Measurements from ENCODE around the gene PHKG2. TPM values are rescaled to one million over a fixed set of nuclear protein-coding genes. Genes with fewer than 3 reads are reported as not detected.

Gene PHKG2
- polyA plus RNA-seq, 12 donors: 9.1 to 21.2 (median 11.3) TPM; not detected in 2

GRCh38 chr16:30753596-30753995 is 5.4 kb downstream of the PHKG2 start:
- no peak for DNase-seq

DNA sequence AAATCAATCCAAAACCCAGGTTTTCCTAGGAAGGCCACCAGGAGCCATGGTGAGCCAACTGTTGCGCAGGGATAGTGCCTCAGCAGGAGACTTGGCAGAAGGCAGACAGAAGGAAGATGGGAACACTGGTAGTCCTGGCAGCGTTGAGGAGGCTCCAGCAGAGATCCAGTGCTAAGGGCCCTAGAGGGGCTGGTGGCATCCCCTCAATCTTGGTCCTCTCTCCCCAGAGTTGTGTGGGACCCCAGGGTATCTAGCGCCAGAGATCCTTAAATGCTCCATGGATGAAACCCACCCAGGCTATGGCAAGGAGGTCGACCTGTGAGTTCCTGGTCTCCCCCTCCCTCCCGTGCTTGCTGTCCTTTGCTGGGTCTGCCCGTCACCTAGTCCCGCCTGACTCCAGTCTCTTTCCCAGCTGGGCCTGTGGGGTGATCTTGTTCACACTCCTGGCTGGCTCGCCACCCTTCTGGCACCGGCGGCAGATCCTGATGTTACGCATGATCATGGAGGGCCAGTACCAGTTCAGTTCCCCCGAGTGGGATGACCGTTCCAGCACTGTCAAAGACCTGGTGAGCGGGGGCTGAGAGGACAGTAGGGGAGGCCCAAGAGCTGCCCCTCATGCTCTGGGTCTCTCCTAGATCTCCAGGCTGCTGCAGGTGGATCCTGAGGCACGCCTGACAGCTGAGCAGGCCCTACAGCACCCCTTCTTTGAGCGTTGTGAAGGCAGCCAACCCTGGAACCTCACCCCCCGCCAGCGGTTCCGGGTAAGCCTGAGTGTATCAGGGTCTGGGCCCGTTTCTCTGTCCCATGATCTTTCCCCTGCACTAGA is 7.9 kb downstream of the PHKG2 start:
- no peak for DNase-seq

- DNase-seq: no peak
Measured at GRCh38 chr16:30756781-30757100, 8.5 kb downstream of the PHKG2 start.

GRCh38 chr16:30757316-30757715 is 9.1 kb downstream of the PHKG2 start:
- DNase-seq: no peak

- DNase-seq: no peak
Measured at GRCh38 chr16:30758988-30759491, 10.8 kb downstream of the PHKG2 start.

DNA sequence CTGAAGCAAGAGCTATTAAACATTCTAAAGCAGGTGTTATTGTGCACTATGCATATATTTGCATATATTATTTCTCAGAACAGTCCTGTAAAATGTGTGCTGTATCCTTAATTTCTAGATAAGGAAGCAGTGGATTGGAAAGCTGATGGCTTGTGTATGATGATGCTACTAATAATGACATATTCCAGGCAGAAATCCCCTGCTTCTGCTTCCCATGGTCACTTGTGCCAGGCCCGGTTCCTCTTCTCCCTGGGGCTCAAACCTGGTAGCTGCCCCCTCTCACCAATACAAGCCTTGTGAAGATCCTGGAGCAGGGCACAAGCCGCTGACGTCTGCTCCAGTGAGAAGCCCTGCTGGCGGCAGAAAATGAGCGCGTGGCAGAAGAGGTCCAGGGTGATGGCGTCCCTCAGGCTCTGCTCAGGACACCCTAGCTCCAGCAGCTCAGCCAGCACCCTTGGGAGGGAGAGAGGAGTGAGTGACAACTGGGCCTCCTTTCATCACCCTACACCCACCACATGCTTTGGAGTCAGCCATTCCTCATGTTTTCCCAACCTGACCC is 11.9 kb downstream of the PHKG2 start:
- no peak for DNase-seq

DNA sequence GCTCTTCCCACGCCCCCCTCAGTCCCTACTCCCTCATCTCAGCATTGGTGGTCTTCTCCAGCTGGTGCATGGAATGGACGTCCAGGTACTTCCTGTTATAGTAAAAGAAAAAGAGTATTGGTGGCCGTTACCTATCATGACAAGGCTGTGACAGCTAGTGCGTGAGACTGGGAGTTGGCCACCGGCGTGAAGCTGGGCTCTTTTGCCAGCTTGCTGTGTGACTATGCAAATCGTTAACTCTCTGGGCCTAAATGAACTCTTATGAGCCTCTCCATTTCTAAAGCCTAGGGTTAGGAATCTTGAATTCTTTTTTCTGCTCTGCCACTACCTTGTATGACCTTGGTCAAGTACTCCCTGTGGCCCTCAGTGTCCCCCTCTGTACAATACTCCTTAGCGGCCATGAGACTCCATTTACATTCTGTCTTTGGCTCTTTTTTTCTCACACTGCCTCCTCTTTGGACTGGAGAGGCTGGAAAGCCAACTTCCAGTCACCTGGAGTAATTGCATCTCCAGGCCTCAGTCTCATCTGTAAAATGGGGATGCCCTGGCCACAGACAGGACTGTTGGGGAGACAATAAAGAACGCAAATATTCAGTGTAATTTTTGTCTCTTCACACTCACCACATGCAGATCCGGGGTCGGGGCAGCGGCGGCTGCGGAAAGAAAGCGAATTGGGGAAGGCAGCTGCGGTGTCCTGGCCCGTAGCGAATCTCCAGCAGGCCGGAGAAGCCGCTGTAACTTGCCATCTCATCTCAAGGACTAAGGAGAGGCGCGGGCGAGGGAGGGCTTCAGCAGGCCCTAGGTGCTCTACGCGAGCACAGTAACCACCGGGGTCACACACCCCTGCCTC is 12.6 kb downstream of the PHKG2 start:
- no peak for DNase-seq

DNA sequence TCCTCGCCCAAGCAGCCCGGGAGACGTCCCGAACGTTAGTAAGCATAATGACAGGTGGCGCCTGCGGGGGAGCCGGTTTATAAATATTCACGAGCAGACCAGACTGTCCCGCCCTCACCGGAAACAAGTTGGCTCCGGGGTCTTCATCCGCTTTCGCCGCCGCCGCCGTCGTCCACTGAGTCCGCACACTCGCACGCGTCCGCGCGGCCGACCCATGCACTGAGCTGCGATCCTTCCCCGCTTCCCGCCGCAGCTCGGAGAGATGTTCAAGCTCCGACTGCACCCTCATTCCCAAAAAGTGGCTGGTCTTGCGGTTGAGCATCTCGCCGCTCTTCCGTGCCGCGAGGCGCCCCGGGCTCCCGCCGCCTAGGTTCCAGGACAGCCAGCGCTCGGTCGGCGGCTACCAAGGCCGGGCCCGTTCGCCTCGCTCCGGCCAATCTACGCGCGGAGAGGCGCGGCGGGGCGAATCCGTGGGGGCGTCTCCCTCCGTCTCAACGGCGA is 13.3 kb downstream of the PHKG2 start:
- no peak for DNase-seq

- DNase-seq: peak; percentile 99
Measured at GRCh38 chr16:30761928-30762902, 14.0 kb downstream of the PHKG2 start, which contains the start of the genes CFAP119 and RNF40. CFAP119 (minus strand) TSS chr16:30762062; CDS start chr16:30761748, 314 bp downstream. RNF40 (plus strand) TSS chr16:30762322; CDS start chr16:30762546, 224 bp downstream.

GRCh38 chr16:30762991-30763725 is 14.9 kb downstream of the PHKG2 start:
- no peak for DNase-seq

- no peak for DNase-seq
Measured at GRCh38 chr16:30764086-30764485, 15.9 kb downstream of the PHKG2 start.

DNA sequence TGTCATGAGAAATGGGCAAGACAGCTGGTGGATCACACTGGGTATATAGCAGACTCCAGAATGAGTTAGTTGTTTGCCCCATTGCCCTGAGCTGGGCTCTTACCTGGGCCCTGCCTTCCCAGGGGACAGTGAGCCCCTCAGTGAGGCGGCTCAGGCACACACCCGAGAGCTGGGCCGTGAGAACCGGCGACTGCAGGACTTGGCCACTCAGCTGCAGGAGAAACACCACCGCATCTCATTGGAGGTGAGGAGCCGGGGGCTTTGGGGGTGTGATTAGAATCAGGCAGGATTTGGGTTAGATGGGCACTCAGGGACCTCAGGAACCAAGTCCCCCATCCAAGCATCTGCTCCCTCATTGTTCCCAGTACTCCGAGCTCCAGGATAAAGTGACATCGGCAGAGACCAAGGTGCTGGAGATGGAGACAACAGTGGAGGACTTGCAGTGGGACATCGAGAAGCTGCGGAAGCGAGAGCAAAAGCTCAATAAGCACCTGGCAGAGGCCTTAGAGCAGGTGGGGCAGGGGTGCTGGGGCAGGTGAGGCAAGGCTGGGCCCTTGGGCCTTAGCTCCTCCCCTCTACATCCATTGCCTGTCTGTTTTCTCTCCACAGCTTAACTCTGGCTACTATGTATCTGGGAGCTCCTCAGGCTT is 16.7 kb downstream of the PHKG2 start:
- no peak for DNase-seq

GRCh38 chr16:30766206-30766932 is 18.1 kb downstream of the PHKG2 start:
- no peak for DNase-seq

DNA sequence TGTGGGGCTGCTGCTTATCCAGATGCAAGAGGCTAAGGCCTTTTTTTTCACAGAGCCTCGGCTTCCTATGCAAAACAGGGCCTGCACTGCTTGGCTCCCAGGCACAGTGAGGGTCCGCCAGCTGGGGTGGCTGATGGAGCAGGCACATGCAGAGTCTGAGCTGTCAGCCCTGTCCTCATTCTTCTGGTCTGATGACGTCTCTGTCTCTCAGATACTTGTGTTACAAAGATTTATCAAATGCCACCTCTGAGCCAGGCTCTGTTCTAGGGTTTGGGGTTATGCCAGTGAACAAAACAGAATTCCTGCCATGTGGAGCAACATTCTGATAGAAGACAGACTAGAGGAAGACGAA is 18.7 kb downstream of the PHKG2 start:
- no peak for DNase-seq

DNA sequence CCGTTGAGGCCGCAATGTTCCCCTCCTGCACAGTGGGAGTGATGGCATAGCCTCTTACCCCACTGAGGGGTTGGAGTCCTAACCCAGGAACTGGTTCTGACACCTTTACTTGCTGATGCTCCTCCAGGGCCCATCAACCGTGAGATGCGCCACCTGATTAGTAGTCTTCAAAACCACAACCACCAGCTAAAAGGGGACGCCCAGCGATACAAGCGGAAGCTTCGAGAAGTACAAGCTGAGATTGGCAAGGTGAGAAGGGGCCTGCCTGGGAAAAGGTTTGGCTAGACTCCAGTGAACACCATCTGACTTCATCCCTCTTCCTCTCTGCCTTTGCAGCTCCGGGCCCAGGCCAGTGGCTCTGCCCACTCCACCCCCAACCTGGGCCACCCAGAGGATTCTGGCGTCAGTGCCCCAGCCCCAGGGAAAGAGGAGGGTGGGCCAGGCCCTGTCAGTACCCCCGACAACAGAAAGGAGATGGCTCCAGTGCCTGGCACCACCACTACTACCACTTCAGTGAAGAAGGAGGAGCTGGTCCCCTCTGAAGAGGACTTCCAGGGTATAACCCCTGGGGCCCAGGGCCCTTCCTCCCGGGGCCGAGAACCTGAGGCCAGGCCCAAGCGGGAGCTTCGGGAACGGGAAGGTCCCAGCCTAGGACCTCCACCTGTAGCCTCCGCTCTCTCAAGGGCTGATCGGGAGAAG is 19.7 kb downstream of the PHKG2 start:
- DNase-seq: no peak

- no peak for DNase-seq
Measured at GRCh38 chr16:30768583-30769181, 20.5 kb downstream of the PHKG2 start.

DNA sequence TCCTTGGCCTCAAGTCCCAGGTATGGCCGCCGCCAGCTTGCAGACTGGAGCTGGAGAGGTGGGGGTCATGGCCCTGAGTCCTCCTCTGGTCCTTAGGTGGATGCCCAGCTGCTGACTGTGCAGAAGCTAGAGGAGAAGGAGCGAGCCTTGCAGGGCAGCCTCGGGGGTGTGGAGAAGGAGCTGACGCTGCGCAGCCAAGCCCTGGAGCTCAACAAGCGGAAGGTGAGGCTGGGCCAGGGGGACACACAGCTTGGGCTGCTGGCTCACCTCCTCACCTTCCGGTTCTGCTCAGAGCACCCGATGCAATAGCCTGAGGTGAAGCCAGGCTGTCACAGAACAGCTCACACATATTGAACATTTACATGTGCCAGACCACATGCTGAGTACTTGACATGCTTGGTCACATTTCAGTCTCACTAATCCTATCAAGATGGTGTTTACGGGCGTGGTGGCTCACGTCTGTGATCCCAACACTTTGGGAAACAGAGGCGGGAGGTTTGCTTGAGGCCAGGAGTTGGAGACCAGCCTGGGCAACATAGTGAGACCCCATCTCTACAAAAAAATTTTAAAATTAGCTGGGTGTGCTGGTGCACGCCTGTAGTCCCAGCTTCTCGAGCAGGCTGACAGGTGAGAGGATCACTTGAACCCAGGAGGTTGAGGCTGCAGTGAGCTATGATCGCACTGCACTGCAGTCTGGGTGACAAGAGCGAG is 21.3 kb downstream of the PHKG2 start:
- DNase-seq: no peak

Data from muscle of arm (tissue), 12 donors.